Measurements from ENCODE around the gene RPL26.

GRCh38 chr17:8402921-8403536 is 20.0 kb upstream of the RPL26 start:
- TF ChIP-seq CTCF (conservative IDR thresholded peaks at IDR 0.05; ENCODE audit: low read depth, low read length) (no peak), EZH2phosphoT487 (IDR thresholded peaks at IDR 0.05; ENCODE audit: borderline replicate concordance, low read length) (no peak), EZH2 (IDR thresholded peaks at IDR 0.05; ENCODE audit: low read length, unreplicated experiment) (no peak)

Data from PC-3 (cell line).